Activated naive CD8-positive, alpha-beta T cell treated with anti-CD3 and anti-CD28 coated beads, Interleukin-2, amount 50 U/mL, for 24 hours (primary cell): ENCODE measurements around the gene PALM.
A peak's percentile ranks its signal among the peaks of the same experiment; 100 is the strongest.

Source experiments
- ATAC-seq: fragments of 150-1000 bp; cut with Tn5 transposase; one replicate; pipeline ENCODE4 v1.10.0; 2021
- DNase-seq: peaks from one replicate; pipeline ENCODE4 v3.0.0; 2021
- H3K27ac Mint-ChIP-seq: one replicate; pipeline ENCODE4 v1.8.0; 2021; ENCODE audit warnings: mild to moderate bottlenecking, mixed read lengths
- H3K27me3 Mint-ChIP-seq: one replicate; pipeline ENCODE4 v1.8.0; 2021; ENCODE audit warnings: mixed read lengths
- H3K36me3 Mint-ChIP-seq: one replicate; pipeline ENCODE4 v1.8.0; 2021; ENCODE audit warnings: low read depth, mixed read lengths
- H3K4me1 Mint-ChIP-seq: one replicate; pipeline ENCODE4 v1.8.0; 2021; ENCODE audit warnings: mixed read lengths
- H3K4me3 Mint-ChIP-seq: one replicate; pipeline ENCODE4 v1.8.0; 2021; ENCODE audit warnings: mild to moderate bottlenecking, moderate library complexity, mixed read lengths
- H3K9me3 Mint-ChIP-seq: one replicate; pipeline ENCODE4 v1.8.0; 2021; ENCODE audit warnings: mixed read lengths

PALM gene

DNA sequence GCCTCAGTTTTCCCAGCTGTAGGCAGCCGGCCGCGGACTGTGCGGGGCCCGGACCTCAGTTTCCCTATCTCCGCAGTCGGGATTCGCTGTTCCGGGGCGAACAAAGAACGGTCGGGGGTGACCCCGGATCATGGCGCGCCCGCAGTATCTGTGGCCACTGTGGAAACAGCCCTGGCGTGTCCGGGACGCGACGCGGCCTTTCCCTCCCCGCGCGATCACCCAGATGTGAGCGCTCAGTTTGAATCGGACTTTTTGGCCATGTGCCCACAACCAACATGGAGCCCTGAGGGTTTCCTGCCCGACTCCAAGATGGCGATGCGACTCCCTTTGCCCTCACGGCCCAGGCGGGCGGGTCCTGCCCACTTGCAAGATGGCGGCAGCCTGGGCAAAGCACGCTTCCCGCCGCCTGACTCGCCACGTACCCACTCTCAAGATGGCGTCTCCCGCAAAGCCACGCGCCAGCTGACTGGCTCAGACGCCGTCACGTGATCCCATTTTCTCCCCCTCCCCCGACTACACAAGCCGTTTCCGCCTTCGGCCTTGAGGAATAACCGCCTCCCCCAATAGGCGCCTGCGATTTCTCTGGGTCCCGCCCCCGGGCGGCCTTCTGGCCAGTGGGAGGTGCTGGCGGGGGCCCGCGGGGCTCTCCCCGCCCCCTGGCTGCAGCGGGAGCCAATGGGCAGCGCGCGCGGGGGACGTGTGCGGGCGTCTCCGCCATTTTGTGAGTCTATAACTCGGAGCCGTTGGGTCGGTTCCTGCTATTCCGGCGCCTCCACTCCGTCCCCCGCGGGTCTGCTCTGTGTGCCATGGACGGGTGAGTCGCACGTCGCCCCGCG is 88.2 kb downstream of the PALM start, which contains the start of gene PTBP1:
Gene PTBP1, plus strand, starts transcription at position 761 of the 836 bp plus-strand sequence. Its CDS starts 46 bp downstream, at position 807.
- H3K4me1 Mint-ChIP-seq = peaks cover 31% of the 10 kb centered on the region
- no peaks in the 10 kb centered on the region for H3K27me3 Mint-ChIP-seq
- H3K27ac Mint-ChIP-seq = peak within 1 kb of the TSS; percentile 98
- no peaks in the 10 kb centered on the region for H3K9me3 Mint-ChIP-seq
- ATAC-seq = peak; percentile 82
- H3K4me3 Mint-ChIP-seq = peak within 1 kb of the TSS; percentile 96
- peak; percentile 98 for DNase-seq
- peaks cover 31% of the 10 kb centered on the region for H3K36me3 Mint-ChIP-seq
